SK-N-SH treated with all-trans-retinoic acid at 6 μM for 48 hours (cell line): ENCODE measurements around the gene PARVG.

ENCODE experiments used
- ATAC-seq: fragments of 200-7000 bp; cut with Tn5 transposase; 3 replicates; pipeline ENCODE4 v1.9.1; 2020; ENCODE audit warnings: mild to moderate bottlenecking, moderate library complexity
- ARNTL ChIP-seq: fragments of 450-650 bp; formaldehyde crosslinking; IDR thresholded peaks from 2 replicates; pipeline ENCODE4 v1.5.0; 2020; ENCODE audit warnings: low read depth, mild to moderate bottlenecking, moderate library complexity, borderline replicate concordance
- BACH2 ChIP-seq: fragments of 250-450 bp; sonication (Bioruptor Pico); IDR thresholded peaks from 2 replicates; pipeline ENCODE4 v1.9.0; 2021; ENCODE audit warnings: mild to moderate bottlenecking, borderline replicate concordance
- CSDC2 ChIP-seq: fragments of 250-450 bp; sonication (Bioruptor Pico); IDR thresholded peaks from 2 replicates; pipeline ENCODE4 v1.5.0; 2020; ENCODE audit warnings: mild to moderate bottlenecking, moderate library complexity
- CSRNP3 ChIP-seq: fragments of 250-450 bp; sonication (Bioruptor Pico); IDR thresholded peaks from 2 replicates; pipeline ENCODE4 v1.5.1; 2021; ENCODE audit warnings: mild to moderate bottlenecking, moderate library complexity
- ESRRG ChIP-seq: fragments of 250-450 bp; sonication (Bioruptor Pico); IDR thresholded peaks from 2 replicates; pipeline ENCODE4 v1.6.1; 2021; ENCODE audit warnings: mild to moderate bottlenecking
- GLIS3 ChIP-seq: fragments of 250-450 bp; sonication (Bioruptor Pico); IDR thresholded peaks from 2 replicates; pipeline ENCODE4 v1.5.0; 2020; ENCODE audit warnings: mild to moderate bottlenecking, moderate library complexity
- ISL1 ChIP-seq: fragments of 250-450 bp; sonication (Bioruptor Pico); IDR thresholded peaks from 2 replicates; pipeline ENCODE4 v2.1.2; 2022; ENCODE audit warnings: mild to moderate bottlenecking, moderate library complexity
- OSR1 ChIP-seq: fragments of 250-450 bp; sonication (Bioruptor Pico); IDR thresholded peaks from 2 replicates; pipeline ENCODE4 v1.8.0; 2022; ENCODE audit warnings: moderate library complexity, mild to moderate bottlenecking, inconsistent platforms
- PATZ1 ChIP-seq: fragments of 250-450 bp; sonication (Bioruptor Pico); IDR thresholded peaks from 2 replicates; pipeline ENCODE4 v1.8.0; 2020; ENCODE audit warnings: mild to moderate bottlenecking, moderate library complexity, borderline replicate concordance
- PPARA ChIP-seq: fragments of 250-450 bp; sonication (Bioruptor Pico); IDR thresholded peaks from 2 replicates; pipeline ENCODE4 v1.5.0; 2020; ENCODE audit warnings: mild to moderate bottlenecking, borderline replicate concordance
- RARB ChIP-seq: fragments of 250-450 bp; sonication (Bioruptor Pico); IDR thresholded peaks from 2 replicates; pipeline ENCODE4 v1.8.0; 2021; ENCODE audit warnings: mild to moderate bottlenecking, moderate library complexity
- SNAI2 ChIP-seq: fragments of 250-450 bp; sonication (Bioruptor Pico); IDR thresholded peaks from 2 replicates; pipeline ENCODE4 v1.5.0; 2020; ENCODE audit warnings: mild to moderate bottlenecking, moderate library complexity
- TCF4 ChIP-seq: fragments of 250-450 bp; sonication (Bioruptor Pico); IDR thresholded peaks from 2 replicates; pipeline ENCODE4 v1.8.0; 2021; ENCODE audit warnings: mild to moderate bottlenecking, moderate library complexity, borderline replicate concordance
- TOX ChIP-seq: fragments of 250-450 bp; sonication (Bioruptor Pico); IDR thresholded peaks from 2 replicates; pipeline ENCODE4 v1.8.0; 2021; ENCODE audit warnings: mild to moderate bottlenecking, moderate library complexity, borderline replicate concordance
- ZC3H10 ChIP-seq: fragments of 250-450 bp; sonication (Bioruptor Pico); IDR thresholded peaks from 2 replicates; pipeline ENCODE4 v1.5.1; 2021; ENCODE audit warnings: mild to moderate bottlenecking, moderate library complexity
- ZFP3 ChIP-seq: fragments of 250-450 bp; sonication (Bioruptor Pico); IDR thresholded peaks from 2 replicates; pipeline ENCODE4 v1.5.0; 2020; ENCODE audit warnings: mild to moderate bottlenecking, moderate library complexity
- ZFP30 ChIP-seq: fragments of 450-650 bp; formaldehyde crosslinking; IDR thresholded peaks from 2 replicates; pipeline ENCODE4 v1.5.0; 2022; ENCODE audit warnings: mild to moderate bottlenecking, moderate library complexity
- ZNF565 ChIP-seq: fragments of 450-650 bp; formaldehyde crosslinking; conservative IDR thresholded peaks from 2 replicates; pipeline ENCODE4 v1.5.0; 2020; ENCODE audit warnings: low read depth, mild to moderate bottlenecking, moderate library complexity
- ZNF70 ChIP-seq: fragments of 450-650 bp; formaldehyde crosslinking; IDR thresholded peaks from 2 replicates; pipeline ENCODE4 v1.5.0; 2020; ENCODE audit warnings: mild to moderate bottlenecking, moderate library complexity
- ZNF8 ChIP-seq: fragments of 450-650 bp; formaldehyde crosslinking; IDR thresholded peaks from 2 replicates; pipeline ENCODE4 v1.5.0; 2020; ENCODE audit warnings: mild to moderate bottlenecking, moderate library complexity
- TF ChIP-seq, protein P1 (sequence below): fragments of 250-450 bp; sonication (Bioruptor Pico); IDR thresholded peaks from 2 replicates; pipeline ENCODE4 v1.8.0; 2021; ENCODE audit warnings: low read depth, mild to moderate bottlenecking, moderate library complexity, borderline replicate concordance
- TF ChIP-seq, protein P2 (sequence below): fragments of 250-450 bp; sonication (Bioruptor Pico); IDR thresholded peaks from 2 replicates; pipeline ENCODE4 v1.5.1; 2020; ENCODE audit warnings: low read depth, mild to moderate bottlenecking, moderate library complexity

Gene PARVG

GRCh38 chr22:44167501-44167900 is 13.2 kb upstream of the PARVG start:
- TF ChIP-seq, protein P1, sequence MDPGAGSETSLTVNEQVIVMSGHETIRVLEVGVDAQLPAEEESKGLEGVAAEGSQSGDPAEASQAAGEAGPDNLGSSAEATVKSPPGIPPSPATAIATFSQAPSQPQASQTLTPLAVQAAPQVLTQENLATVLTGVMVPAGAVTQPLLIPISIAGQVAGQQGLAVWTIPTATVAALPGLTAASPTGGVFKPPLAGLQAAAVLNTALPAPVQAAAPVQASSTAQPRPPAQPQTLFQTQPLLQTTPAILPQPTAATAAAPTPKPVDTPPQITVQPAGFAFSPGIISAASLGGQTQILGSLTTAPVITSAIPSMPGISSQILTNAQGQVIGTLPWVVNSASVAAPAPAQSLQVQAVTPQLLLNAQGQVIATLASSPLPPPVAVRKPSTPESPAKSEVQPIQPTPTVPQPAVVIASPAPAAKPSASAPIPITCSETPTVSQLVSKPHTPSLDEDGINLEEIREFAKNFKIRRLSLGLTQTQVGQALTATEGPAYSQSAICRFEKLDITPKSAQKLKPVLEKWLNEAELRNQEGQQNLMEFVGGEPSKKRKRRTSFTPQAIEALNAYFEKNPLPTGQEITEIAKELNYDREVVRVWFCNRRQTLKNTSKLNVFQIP (CRISPR knock-in tag): no peak
- no peak for TF ChIP-seq PPARA (CRISPR knock-in tag)
- TF ChIP-seq ESRRG (CRISPR knock-in tag): no peak
- no peak for TF ChIP-seq RARB
- TF ChIP-seq ZNF70 (CRISPR knock-in tag): no peak
- no peak for TF ChIP-seq ZNF8 (CRISPR knock-in tag)
- TF ChIP-seq ZNF565: no peak
- no peak for TF ChIP-seq ISL1 (CRISPR knock-in tag)
- TF ChIP-seq ARNTL (CRISPR knock-in tag): no peak
- no peak for TF ChIP-seq PATZ1 (CRISPR knock-in tag)
- TF ChIP-seq CSRNP3 (CRISPR knock-in tag): no peak
- no peak for TF ChIP-seq TCF4 (CRISPR knock-in tag)
- TF ChIP-seq SNAI2 (CRISPR knock-in tag): no peak
- TF ChIP-seq ZFP30 (CRISPR knock-in tag): no peak
- TF ChIP-seq CSDC2 (CRISPR knock-in tag): no peak
- TF ChIP-seq GLIS3: no peak
- TF ChIP-seq, protein P2, sequence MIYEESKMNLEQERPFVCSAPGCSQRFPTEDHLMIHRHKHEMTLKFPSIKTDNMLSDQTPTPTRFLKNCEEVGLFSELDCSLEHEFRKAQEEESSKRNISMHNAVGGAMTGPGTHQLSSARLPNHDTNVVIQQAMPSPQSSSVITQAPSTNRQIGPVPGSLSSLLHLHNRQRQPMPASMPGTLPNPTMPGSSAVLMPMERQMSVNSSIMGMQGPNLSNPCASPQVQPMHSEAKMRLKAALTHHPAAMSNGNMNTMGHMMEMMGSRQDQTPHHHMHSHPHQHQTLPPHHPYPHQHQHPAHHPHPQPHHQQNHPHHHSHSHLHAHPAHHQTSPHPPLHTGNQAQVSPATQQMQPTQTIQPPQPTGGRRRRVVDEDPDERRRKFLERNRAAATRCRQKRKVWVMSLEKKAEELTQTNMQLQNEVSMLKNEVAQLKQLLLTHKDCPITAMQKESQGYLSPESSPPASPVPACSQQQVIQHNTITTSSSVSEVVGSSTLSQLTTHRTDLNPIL (CRISPR knock-in tag): no peak
- no peak for TF ChIP-seq TOX (CRISPR knock-in tag)
- no peak for ATAC-seq

GRCh38 chr22:44168206-44168605 is 12.5 kb upstream of the PARVG start:
- no peak for ATAC-seq
- TF ChIP-seq ARNTL (CRISPR knock-in tag): no peak
- TF ChIP-seq ISL1 (CRISPR knock-in tag): no peak
- no peak for TF ChIP-seq ZC3H10
- no peak for TF ChIP-seq TOX (CRISPR knock-in tag)
- no peak for TF ChIP-seq GLIS3
- TF ChIP-seq ZFP30 (CRISPR knock-in tag): no peak
- TF ChIP-seq, protein P1 (CRISPR knock-in tag): no peak
- TF ChIP-seq PPARA (CRISPR knock-in tag): no peak
- TF ChIP-seq OSR1 (CRISPR knock-in tag): no peak
- TF ChIP-seq TCF4 (CRISPR knock-in tag): no peak
- no peak for TF ChIP-seq PATZ1 (CRISPR knock-in tag)
- no peak for TF ChIP-seq RARB
- no peak for TF ChIP-seq ZNF565
- no peak for TF ChIP-seq BACH2 (CRISPR knock-in tag)
- TF ChIP-seq SNAI2 (CRISPR knock-in tag): no peak
- no peak for TF ChIP-seq ZFP3 (CRISPR knock-in tag)
- no peak for TF ChIP-seq CSRNP3 (CRISPR knock-in tag)
- no peak for TF ChIP-seq ESRRG (CRISPR knock-in tag)
